Stimulated activated CD8-positive, alpha-beta memory T cell treated with anti-CD3 and anti-CD28 coated beads, Interleukin-4, amount 100 ng/mL, for 48 hours (primary cell): ENCODE data around the gene ERI2.

ENCODE experiments used
- DNase-seq: peaks from one replicate; pipeline ENCODE4 v3.0.0-alpha.2; 2020

Gene ERI2, protein sequence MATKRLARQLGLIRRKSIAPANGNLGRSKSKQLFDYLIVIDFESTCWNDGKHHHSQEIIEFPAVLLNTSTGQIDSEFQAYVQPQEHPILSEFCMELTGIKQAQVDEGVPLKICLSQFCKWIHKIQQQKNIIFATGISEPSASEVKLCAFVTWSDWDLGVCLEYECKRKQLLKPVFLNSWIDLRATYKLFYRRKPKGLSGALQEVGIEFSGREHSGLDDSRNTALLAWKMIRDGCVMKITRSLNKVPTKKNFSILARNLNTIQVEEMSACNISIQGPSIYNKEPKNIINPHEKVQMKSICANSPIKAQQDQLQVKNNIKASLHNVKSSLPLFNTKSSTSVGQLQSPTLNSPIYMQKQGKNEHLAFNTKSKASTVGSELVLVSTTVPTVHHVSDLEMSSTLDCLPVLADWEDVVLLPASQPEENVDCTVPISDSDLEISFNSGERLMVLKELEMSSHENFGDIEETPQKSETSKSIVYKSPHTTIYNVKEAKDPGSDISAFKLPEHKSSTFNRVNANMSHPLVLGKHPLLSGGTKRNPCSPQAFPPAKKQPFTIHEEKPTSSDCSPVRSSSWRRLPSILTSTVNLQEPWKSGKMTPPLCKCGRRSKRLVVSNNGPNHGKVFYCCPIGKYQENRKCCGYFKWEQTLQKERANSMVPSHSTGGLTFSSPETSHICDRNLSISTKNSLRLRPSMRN

DNA sequence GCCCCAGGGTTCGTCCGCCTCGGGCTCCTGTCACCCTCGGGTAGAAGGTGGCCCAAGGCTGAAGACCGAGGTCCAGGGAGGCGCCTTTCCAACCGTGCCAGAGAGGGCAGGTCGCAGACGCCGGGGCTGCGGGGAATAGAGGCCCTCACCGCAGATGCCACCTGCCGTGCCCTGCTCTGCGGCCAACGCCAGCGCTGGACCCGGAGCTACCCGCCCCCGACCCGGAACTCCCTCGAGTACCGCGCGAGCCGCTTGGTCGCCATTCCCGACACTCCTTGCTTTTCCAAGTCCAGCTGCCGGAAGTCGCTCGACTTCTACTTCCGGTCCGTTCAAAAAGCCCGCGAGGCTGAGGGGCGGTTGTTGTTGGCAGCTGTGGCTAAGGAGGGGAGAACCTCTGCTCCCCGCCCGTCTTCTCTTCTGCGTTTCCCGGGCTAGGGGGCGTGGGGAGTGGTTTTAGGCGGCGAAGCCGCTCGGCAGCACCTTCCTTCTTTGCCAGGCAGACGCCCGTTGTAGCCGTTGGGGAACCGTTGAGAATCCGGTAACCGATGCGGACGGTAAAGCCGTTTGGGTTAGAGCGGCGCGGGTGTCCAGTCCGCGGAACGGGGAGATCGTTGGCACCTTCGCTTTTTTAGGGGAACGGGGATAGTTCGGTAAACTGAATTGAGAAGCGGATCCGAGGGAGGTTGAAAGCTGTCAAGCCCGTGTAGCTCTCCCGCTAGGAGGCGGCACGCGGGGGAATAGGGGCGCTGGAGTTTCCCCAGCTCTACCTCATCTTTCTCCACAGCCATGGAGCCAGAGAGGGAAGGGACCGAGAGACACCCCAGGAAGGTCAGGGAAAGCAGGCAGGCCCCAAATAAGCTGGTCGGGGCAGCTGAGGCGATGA, at the start of gene ERI2, which contains the start of gene REXO5:
Gene ERI2 (minus strand): TSS at position 305 of the 883 bp plus-strand sequence. CDS start 42 bp downstream, at position 263.
Gene REXO5 (plus strand): TSS at position 360 of the 883 bp plus-strand sequence. CDS start 427 bp downstream, at position 787.
- DNase-seq = peak; percentile 88

GRCh38 chr16:20854963-20855362, 48.7 kb upstream of the ERI2 start:
- no peak for DNase-seq

GRCh38 chr16:20853981-20854620, 47.8 kb upstream of the ERI2 start:
- DNase-seq = no peak

DNA sequence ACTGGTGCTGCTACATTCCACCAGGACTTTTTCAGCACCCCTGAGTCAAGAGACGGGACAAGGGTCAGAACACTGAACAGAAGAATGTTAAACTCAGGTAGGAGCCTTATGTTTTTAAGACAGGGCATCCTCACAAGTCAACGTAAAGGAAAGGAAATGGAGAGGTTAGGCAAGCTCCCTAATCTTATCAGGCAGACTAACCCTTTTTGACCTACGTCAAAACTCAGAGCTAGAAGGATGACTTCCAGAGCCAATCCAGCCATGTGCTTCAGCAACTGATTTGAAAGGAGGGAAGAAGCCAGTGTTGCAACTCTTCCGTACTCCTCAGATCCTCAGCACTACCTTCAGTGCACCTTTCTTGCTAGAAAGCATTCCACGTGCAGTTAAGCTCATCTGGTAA, 46.9 kb upstream of the ERI2 start:
- no peak for DNase-seq

GRCh38 chr16:20851601-20852000, 45.3 kb upstream of the ERI2 start:
- DNase-seq = no peak

DNA sequence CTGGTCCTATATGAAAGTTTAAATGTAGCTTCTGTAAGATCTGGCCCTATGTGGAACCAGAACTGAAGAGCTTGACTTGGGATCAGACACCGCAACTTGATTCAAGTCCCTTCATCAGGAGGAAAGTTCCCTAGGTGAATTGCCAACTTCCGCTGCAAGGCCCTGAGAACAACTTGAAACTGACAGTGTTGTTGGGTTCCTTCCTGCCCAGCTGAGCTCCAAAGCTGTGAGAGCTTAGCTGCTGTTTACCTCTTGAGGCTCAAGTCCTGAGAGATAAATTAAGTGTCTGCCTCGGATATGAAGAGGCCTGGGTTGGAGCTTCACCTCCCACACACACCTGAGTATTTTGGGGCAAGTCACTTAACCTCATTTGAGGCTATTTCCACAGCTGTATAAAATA, 44.7 kb upstream of the ERI2 start:
- DNase-seq = no peak

GRCh38 chr16:20849589-20850390, 43.5 kb upstream of the ERI2 start:
- DNase-seq = peak; percentile 84

GRCh38 chr16:20847550-20847949, 41.3 kb upstream of the ERI2 start:
- no peak for DNase-seq

- DNase-seq = no peak
These were observed 40.3 kb upstream of the ERI2 start for GRCh38 chr16:20846551-20846950.

- no peak for DNase-seq
These were observed 39.8 kb upstream of the ERI2 start for GRCh38 chr16:20846030-20846429.

- peak; percentile 30 for DNase-seq
These were observed 38.3 kb upstream of the ERI2 start for GRCh38 chr16:20844588-20844987.

DNA sequence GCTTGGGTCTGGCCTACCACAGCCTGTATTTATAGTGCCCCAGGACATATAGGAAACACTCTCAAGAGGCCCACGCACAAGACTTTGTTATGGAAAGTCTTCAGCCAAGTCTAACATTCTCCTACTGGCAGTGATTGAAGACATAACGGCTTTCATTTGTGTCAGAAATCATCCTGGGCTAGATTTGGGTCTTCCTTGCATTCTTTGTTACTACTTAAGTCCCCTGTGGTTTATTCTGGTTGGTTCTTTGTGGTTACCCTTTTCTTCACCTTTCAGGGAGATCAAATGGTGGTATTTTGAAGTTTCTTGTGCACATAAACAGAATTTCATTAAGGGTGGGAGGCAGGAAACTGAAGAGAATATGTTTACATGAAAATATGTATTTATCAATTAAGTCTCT, 37.8 kb upstream of the ERI2 start:
- no peak for DNase-seq

DNA sequence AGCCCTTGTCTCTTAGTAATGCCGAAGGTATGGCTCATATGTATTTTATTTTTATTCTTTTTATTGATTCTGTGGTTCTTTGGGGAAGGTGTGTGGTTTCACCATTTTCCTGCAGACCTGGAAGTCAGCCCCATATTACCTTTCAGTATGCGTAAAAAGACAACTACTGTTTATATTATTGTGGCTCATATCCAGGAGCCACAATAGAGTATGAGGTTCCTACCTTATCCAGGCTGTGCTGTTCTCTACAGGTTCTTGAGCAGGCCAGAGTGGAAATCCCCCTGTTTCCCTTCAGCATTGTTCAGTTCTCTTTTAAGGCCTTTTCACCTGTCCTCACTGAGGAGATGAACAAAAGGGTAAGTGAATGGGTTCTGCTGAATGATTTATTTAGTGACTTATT, 33.2 kb upstream of the ERI2 start:
- DNase-seq = no peak

DNA sequence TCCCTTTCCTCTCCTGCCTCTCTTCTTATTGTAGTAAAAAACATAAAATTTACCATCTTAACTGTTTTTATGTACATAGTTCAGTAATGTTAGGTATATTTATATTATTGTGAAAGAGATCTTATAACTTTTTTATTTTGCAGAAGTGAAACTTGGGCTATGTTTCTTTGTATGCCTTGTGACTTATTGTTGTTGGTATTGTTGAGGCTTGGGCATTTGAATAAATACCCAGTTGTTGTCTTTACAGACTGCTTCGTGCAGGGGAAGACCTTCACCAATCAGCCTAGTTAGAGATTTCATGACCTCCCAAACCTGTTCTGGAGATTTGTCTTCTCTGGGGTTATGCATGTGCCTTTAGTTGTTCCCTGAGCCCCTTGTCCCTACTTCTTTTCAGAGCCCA, 32.0 kb upstream of the ERI2 start:
- no peak for DNase-seq

GRCh38 chr16:20833086-20833485, 26.8 kb upstream of the ERI2 start:
- DNase-seq = no peak

- DNase-seq = no peak
These were observed 24.1 kb upstream of the ERI2 start for GRCh38 chr16:20830372-20830771.

GRCh38 chr16:20829536-20829935, 23.3 kb upstream of the ERI2 start:
- no peak for DNase-seq

DNA sequence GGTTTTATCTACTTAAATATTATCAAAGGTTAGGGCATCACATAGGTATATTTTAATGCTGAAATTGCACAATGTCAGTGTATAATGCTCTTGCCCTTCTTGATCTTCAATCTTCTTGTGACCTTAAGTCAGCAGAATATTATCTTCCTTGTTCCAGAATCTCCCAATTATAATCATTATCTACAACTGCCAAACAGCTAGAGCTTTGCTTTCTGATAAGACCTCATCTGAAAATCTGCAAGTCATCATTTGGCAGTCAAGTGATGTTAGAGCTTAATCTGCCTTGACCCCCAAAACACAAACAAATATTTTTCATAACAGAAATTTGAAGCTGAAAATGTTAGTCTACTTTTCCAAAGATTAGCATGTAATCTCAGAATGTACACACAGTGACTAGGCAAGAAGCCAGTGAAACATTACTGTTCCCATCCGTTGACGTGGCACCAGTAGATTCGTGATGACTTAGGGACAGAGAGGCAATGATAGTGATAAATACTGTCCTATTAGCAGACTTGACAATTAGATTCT, 19.8 kb upstream of the ERI2 start:
- no peak for DNase-seq

- DNase-seq = no peak
These were observed 16.5 kb upstream of the ERI2 start for GRCh38 chr16:20822521-20823325.

DNA sequence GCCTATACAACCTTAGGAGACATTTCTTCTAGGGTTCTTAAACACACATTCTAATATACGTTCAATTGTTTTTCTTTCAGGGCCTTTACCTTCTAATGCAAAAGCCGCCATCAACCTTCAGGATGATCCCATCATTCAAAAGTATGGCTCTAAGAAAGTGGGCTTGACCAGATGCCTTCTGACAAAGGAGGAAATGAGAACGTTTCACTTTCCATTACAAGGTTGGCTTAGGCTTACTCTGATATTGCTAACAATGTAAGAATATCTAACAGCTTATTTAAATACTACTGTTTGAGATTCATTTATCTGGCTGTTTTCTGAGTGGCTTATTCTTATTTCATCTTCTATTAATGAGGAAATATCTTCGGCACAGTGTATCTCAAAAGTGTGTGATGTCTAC, 15.4 kb upstream of the ERI2 start:
- DNase-seq = no peak
